HG03378 (cell line): ENCODE results near the gene MPP7.

ENCODE experiments used
- ATAC-seq: cut with Tn5 transposase; IDR thresholded peaks from one replicate; pipeline ENCODE4 v1.9.1; 2021; ENCODE audit warnings: mild to moderate bottlenecking, moderate library complexity; ENCODE audit not compliant: unreplicated experiment

MPP7 gene

GRCh38 chr10:28273343-28273742, 29.5 kb downstream of the MPP7 start:
- ATAC-seq: no peak

GRCh38 chr10:28269842-28270456, 32.9 kb downstream of the MPP7 start:
- no peak for ATAC-seq

- ATAC-seq: no peak
Observed at GRCh38 chr10:28266449-28267224, 36.2 kb downstream of the MPP7 start.

- ATAC-seq: no peak
Observed at GRCh38 chr10:28263136-28263857, 39.6 kb downstream of the MPP7 start.

- ATAC-seq: no peak
Observed at GRCh38 chr10:28256776-28257175, 46.1 kb downstream of the MPP7 start.

- no peak for ATAC-seq
Observed at GRCh38 chr10:28254290-28254985, 48.4 kb downstream of the MPP7 start.

- no peak for ATAC-seq
Observed at GRCh38 chr10:28253169-28253785, 49.6 kb downstream of the MPP7 start.
